ENCODE results near the gene SLC41A3.

- TF ChIP-seq CTCF (IDR thresholded peaks at IDR 0.05; ENCODE audit: low read length) (no peak), EZH2 (IDR thresholded peaks at IDR 0.05; ENCODE audit: borderline replicate concordance, low read length) (no peak)
Measured at GRCh38 chr3:126015075-126015474, 68.8 kb downstream of the SLC41A3 start.
